Right lobe of liver (tissue), 4 donors: ENCODE measurements around the gene CYP39A1.

Experiments used
- CTCF ChIP-seq, 4 donors: fragments of 200-600 bp in 3 of 4; fragments of 450-650 bp in 1 of 4; IDR thresholded peaks; one replicate each; pipeline versions ENCODE4 v1.5.1 to v1.8.0; 2016 to 2022; ENCODE audit warnings: antibody characterized with exemption in 4 of 4, mild to moderate bottlenecking in 2 of 4
- POLR2A ChIP-seq: fragments of 450-650 bp; IDR thresholded peaks from one replicate; pipeline ENCODE4 v1.6.1; 2017; ENCODE audit warnings: antibody characterized with exemption, mild to moderate bottlenecking
- donor health status: DM: no; HTN: no; CAD: no.
- donor health status: DM: no; HTN: no; CAD: no.
- donor health status: DM: no; HTN: yes; CAD: no.

- no peak for TF ChIP-seq CTCF (IDR thresholded peaks at IDR 0.05)
- no peak for TF ChIP-seq POLR2A
Observed at GRCh38 chr6:46653439-46654195, 999 bp upstream of the CYP39A1 start.
